GM19025 (cell line): Measurements from ENCODE around the gene MAFF.
A peak's percentile ranks its signal among the peaks of the same experiment; 100 is the strongest.
"Not testable (repeated sequence)": the region's sequence is repeated elsewhere in the genome, so short reads cannot be mapped to it uniquely, and the experiment has no call there.

Source experiments
- ATAC-seq: cut with Tn5 transposase; IDR thresholded peaks from one replicate; pipeline ENCODE4 v1.9.1; 2021; ENCODE audit warnings: mild to moderate bottlenecking, low read depth, moderate library complexity; ENCODE audit not compliant: unreplicated experiment

Gene MAFF

DNA sequence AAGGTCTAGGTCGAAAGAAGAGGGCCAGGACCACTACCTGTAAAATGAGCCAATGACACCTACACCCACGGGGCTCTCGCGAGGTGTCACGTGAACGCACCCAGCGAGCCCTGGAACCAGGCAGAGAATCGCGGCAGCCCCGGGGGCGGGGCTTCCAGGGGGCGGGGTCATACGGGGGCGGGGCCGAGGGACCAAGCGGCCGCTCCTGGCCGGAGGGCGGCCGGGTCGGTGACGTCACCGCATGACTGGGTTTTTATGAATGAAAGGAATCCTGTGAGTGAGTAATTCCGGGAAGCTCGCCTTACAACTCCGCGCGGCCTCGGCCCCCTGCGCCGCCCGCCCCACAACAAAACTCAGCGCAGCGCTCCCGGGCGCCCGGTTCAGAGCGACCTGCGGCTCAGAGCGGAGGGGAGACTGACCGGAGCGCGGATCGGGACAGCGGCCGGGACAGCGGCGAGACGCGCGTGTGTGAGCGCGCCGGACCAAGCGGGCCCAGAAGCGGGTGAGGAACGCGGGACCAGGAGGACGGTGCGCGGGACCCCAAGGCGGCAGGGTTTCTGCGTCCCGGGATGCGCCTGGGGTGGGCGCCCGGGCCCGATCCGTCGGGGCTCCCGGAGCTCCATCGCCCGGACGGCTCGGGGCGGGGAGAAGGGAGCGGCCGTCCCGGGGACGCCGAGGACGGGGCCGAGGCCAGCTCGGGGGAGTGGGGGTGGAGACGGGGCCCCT, at the start of gene MAFF:
Gene MAFF (plus strand): TSS at position 284 of the 726 bp plus-strand sequence. CDS start 11,860 bp downstream, outside the sequence.
- peak; percentile 62 for ATAC-seq

GRCh38 chr22:38153821-38154562, 47.8 kb upstream of the MAFF start:
- no peak for ATAC-seq

DNA sequence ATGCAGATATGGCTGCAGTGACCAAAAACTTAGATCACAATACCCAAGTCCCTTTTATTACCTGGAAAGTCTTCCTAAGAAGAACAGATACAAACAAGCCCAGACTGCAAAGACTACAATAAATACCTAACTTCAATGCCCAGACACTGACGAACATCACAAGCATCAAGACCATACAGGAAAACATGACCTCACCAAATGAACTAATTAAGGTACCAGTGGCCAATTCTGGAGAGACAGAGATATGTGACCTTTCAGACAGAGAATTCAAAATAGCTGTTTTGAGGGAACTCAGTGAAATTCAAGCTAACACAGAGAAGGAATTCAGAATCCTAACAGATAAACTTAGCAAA, 47.3 kb upstream of the MAFF start:
- not testable (repeated sequence) for ATAC-seq

DNA sequence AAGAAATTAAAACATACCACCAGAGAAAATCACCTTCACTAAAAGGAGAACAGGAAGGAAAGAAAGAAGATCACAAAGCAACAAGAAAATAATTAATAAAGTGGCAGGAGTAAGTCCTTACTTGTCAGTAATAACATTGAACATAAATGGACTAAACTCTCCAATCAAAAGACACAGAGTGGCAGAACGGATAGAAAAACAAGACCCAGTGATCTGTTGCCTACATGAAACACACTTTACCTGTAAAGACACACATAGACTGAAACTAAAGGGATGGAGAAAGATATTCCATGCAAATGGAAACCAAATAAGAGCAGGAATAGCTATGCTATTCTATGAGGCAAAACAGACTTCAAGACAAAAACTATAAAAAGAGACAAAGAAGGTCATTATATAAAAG, 46.1 kb upstream of the MAFF start:
- no peak for ATAC-seq

DNA sequence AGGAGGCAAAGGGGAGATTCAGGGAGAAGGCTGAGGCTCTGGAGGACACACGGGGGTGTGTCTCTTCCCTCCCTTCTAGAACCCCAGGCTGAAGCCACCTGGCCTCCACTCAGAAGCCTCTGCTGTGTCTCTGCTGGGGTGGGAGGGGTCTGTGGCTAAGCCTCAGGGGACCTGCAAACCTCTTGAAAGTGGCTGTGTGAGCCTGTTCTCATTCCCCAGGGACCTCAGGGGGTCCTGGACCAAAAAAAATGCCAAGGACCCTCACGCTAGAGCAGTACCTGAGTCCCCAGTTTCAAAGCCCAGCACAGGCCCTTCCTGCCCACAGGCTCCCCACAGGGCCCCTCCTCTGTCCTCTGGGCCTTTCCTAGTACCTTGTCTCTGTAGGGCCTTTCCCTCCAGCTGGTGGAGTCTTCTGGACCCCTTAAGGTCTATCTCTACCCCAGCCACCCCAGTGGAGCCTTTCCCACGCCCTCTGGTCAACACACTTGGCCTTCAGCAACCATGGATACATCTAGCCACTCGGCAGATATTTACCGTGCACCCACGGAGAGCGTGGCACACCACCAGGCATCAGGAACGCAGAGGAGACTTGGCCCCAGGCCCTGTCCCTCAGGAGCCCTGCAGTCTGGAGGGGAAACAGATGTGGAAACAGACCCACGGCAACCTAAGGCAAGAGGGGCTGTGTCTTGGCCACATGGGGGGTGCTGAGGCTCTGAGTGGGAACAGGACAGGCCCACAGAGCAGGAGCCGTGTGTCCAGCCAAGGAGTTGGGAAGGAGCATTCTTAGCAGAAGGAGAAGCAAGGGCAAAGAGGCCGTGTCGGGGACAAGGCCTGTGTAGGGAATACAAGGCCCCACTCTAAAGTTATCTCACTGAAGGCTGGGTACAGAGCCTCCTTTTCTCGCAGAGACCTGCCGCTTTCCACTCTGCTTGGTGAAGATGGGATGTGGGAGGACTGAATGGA, 38.6 kb upstream of the MAFF start:
- no peak for ATAC-seq

DNA sequence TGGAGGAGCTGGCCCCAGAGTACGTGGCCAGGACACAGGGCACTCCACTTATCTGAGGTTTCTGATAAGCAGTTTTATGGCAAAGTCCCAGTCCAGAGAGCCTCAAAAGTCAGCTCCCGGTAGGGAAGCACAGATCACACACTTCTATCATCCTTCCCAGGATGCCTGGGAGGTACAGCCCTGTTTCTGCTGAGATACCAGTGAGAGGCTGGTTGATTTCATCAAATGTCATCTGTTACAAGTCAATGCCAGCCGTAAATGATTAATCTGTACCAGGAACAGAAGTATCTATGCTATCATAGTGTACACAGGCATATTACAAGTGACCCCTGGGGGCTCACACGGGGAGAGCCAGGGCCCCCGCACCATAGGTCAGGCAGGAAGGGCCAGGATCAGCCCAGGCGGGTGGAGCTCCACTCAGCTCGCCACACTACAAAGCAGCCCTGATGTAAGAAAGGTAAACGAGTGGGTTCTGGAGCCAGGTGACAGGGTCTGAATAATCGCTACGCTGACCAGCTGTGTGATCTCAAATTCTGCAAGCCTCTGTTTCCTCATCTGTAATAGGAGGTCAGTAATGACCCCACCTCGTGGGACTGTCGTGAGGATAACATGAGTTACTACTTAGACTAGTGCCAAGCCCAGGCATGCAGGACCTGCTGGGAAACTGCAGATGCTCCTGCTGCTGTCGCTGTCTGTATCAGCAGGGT, 37.8 kb upstream of the MAFF start:
- ATAC-seq = no peak

DNA sequence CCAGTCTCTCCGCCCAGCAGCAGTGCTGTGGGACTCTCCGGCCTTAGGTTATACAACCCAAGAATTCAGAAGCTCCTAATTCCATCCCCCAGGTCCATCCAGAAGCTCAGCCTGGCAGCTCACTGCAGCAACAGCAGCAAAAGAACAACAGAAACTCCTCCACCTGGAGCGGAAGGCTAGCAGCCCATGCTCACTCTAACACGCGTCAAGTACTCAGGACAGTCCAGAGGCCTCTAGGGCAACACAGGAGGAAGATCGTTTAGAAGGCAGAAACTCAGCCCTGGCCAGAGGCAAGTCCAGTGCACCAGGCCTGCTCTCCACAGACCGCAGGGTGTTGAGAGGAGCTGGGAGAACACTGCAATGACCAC, 37.3 kb upstream of the MAFF start:
- no peak for ATAC-seq

GRCh38 chr22:38165922-38166593, 35.7 kb upstream of the MAFF start:
- no peak for ATAC-seq

- ATAC-seq = no peak
Measured at GRCh38 chr22:38167988-38168407, 33.8 kb upstream of the MAFF start.

DNA sequence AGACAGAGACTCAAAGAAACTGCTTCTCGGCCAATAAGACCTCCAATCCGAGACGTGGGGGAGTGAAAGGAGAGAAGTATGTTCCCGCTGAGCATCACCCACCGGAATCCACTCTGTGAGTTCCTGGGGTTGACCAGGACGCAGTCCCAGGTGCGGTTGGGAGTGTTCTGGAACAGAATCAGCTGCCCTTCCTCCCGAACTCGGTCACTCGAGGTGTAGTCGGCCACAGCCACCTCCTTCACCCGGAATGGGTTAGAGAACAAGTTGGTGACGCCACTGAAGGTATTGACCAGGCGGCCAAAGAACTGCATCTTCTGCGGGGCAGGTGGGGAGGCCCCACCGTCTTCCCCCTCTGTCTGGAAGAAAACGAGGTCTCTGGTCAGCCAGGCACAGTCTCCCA, 32.7 kb upstream of the MAFF start:
- ATAC-seq = no peak

GRCh38 chr22:38170469-38170868, 31.3 kb upstream of the MAFF start:
- no peak for ATAC-seq

GRCh38 chr22:38171927-38172831, 29.6 kb upstream of the MAFF start:
- no peak for ATAC-seq

DNA sequence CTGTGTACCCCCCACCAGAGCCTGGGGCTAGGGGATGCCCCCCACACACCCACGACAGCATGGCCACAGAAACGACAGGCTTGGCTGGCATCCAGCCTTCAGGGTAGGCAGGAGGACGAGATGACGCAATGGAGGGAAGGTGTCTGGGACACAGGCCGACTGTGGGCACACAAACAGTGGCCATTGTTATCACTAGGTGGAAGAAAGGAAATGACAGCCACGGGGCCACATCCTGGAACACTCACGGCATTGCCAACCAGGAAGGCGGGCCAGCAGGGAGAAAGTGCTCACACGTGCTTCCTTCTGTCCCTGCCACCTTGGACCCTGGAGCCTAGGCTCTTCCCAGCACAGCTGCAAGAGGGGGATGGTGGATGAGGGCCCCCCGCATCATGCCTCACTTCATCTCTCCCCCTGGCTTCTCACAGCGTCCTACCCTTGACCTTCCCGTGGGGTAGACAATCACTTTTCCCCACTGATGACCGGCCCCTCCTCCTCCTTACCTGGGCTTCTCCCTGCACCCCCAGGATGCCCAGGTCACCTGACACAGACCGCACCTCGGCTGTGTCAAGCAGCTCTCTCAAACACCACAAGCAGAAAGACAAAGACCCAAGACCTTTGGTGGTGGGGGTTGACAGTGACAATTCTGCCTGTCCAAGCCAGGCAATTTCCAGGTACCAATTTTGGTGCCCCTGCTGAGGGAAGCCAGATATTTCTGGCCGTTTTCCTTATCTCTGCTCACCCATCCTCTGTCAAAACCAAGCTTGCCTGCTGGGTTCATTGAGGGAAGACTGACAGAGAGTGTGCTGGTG, 28.8 kb upstream of the MAFF start:
- no peak for ATAC-seq

GRCh38 chr22:38173641-38173906, 28.2 kb upstream of the MAFF start:
- no peak for ATAC-seq

DNA sequence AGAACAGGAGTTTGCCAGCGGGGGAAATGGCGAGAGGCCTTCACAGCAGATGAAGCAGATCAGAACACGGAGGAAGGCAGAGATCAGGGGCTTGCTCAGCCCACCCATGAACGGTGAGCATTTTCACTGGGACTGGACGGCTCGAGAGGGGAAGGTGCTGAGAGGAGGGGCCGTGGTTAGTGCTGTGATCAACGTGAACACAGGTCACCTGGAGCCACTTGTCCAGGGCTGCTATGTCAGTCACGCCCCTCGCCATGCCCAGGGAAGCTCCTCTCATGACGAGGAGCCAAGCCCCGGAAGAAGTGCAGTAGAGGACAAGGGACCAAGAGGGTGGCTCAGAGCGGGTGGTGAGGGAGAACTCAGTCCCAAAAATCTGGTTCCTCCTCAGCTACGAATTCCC, 27.2 kb upstream of the MAFF start:
- ATAC-seq = no peak

DNA sequence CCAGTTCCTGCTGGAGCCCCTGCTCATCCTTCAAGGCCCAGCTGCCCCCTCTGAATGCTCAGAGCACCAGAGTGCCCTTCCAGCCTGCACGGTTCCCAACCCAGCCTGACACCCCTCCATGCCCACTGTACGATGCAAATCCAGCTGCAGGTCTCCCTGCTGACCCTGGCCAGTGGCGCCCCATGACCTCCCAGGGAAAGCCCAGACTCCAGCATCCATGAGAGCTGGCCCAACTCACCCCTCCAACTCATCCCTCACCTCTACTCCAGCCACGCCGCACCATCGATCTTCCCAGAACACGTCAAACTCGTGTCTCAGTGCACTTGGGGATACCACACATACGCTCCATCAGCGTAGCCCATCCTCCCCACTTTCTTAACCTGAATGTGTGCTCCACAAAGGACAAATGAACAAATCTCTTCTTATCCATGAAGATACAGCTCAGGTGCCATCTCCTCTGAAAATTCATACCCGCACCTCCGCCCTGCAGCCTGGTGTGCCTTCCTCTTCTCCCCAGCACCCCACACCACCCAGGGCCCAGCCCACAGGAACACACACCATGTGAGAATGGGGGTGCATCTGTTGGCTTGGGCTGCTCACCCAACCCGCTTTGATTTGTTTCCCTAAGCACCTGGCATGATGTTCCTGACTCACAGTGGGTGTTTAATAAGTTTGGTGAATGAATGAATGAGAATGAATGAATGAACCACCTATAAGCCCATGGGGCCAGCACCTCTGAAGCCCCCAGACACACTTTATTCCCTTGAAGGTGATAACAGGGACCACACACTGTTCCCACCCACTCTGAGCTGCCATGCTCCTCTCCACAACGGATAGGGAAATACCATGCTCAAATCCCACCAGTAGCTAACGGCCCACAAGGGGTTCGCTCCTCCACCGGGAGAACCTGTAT, 26.3 kb upstream of the MAFF start:
- no peak for ATAC-seq

- ATAC-seq = no peak
Measured at GRCh38 chr22:38176170-38176741, 25.5 kb upstream of the MAFF start.
